Adrenal gland (tissue), 12 donors: ENCODE results near the gene NUDT9. TPM values are rescaled to one million over a fixed set of nuclear protein-coding genes. Genes with fewer than 3 reads are reported as not detected.
A peak's percentile ranks its signal among the peaks of the same experiment; 100 is the strongest.
"Not testable (repeated sequence)": the region's sequence is repeated elsewhere in the genome, so short reads cannot be mapped to it uniquely, and the experiment has no call there.

ENCODE experiments used
- DNase-seq, 7 donors: peaks; one replicate each; pipeline ENCODE4 v3.0.0-alpha.2; 2019 to 2020
- H3K27ac ChIP-seq, 5 donors: fragments of 200-600 bp; sonication (generic) in 4 of 5; 1 replicate in 3 of 5; 2 replicates in 2 of 5; pipeline versions ENCODE4 v1.5.1 to v1.8.0; 2016 to 2020; ENCODE audit warnings: mild to moderate bottlenecking in 1 of 5
- H3K27me3 ChIP-seq: fragments of 200-600 bp; 2 replicates; pipeline ENCODE4 v1.8.0; 2021
- H3K36me3 ChIP-seq, 2 donors: fragments of 200-600 bp; replicated peaks in 1 of 2; 1 replicate in 1 of 2; 2 replicates in 1 of 2; pipeline versions ENCODE4 v1.5.1 to v1.8.0; 2018 to 2022
- H3K4me1 ChIP-seq, 2 donors: fragments of 200-600 bp; replicated peaks in 1 of 2; 1 replicate in 1 of 2; 2 replicates in 1 of 2; pipeline versions ENCODE4 v1.5.1 to v1.8.0; 2018 to 2021
- H3K4me3 ChIP-seq, 4 donors: fragments of 200-600 bp; sonication (generic) in 3 of 4; one replicate each; pipeline ENCODE4 v1.5.1; 2016 to 2018
- H3K9me3 ChIP-seq, 3 donors: fragments of 200-600 bp; sonication (generic) in 1 of 3; replicated peaks in 1 of 3; 1 replicate in 2 of 3; 2 replicates in 1 of 3; pipeline versions ENCODE4 v1.5.1 to v1.8.0; 2016 to 2021
- CTCF ChIP-seq, 6 experiments: fragments of 450-650 bp in 4 of 6; fragments of 200-600 bp in 2 of 6; sonication (generic) in 1 of 6; IDR thresholded peaks; 1 replicate in 5 of 6; 2 replicates in 1 of 6; pipeline versions ENCODE4 v1.5.1 to v1.8.0; 2016 to 2021; ENCODE audit warnings: antibody characterized with exemption in 6 of 6, mild to moderate bottlenecking in 2 of 6, moderate library complexity in 1 of 6
- POLR2A ChIP-seq, 2 donors: fragments of 450-650 bp; IDR thresholded peaks; one replicate each; pipeline ENCODE4 v1.6.1; 2017; ENCODE audit warnings: antibody characterized with exemption in 2 of 2, mild to moderate bottlenecking in 2 of 2, moderate library complexity in 1 of 2
- WGBS, 4 donors: extraction: QIAGEN DNeasy Blood & Tissue Kit in 2 of 4; methylation state at CpG; one replicate each; pipeline versions ENCODE4 v1.1.5 to v1.1.7; 2013 to 2017; 5-methylcytosine and 5-hydroxymethylcytosine counted together
- intact Hi-C, 2 donors: fragments of 100-400 bp; cut with DNase I; formaldehyde crosslinking; loops; one replicate each; pipeline versions ENCODE4 v1.14.1 to v1.15.0; 2022 to 2023
- polyA plus RNA-seq, 3 donors: library from polyadenylated mRNA; stranded (reverse); fragments of 200-250 nt in 2 of 3; fragments of 350-450 nt in 1 of 3; fragmentation: Illumina TruSeq in 1 of 3; extraction: RNeasy Lipid Tissue Mini Kit (QIAGEN cat#74804) in 1 of 3; gene quantifications; one replicate each; pipeline ENCODE4 v1.2.3, GENCODE V29; 2013 to 2014
- total RNA-seq, 9 donors: library from RNA; depleted of rRNA in 4 of 9; stranded (reverse); fragments of >200 nt in 4 of 9; fragments of 120-200 nt in 1 of 9; fragmentation: NEBNext Ultra II Directional in 1 of 9; extraction: Animal tissue kit (Norgen Biotek cat#: 25700) in 1 of 9; gene quantifications; one replicate each; pipeline versions ENCODE4 v1.1.0 to v1.2.4, GENCODE V29; 2013 to 2023
- donor health status: healthy with polysubstance abuse.
- donor health status: Bipolar disorder and iron deficiency.
- donor health status: DM: yes; HTN: yes; CAD: no.
- donor health status: DM: no; HTN: no; CAD: no.
- donor health status: DM: no; HTN: no; CAD: no.
- donor health status: DM: yes; HTN: yes; CAD: no.

Gene NUDT9
- total and polyA plus RNA-seq, 12 donors = 16.9 to 95.2 (median 48.4) TPM

GRCh38 chr4:87399148-87399547, 23.2 kb upstream of the NUDT9 start:
- Histone ChIP-seq H3K4me3 (no peak overlapping the region), H3K36me3 (no peaks in the 10 kb centered on the region), H3K27ac (no peak overlapping the region), H3K27me3 (no peaks in the 10 kb centered on the region), H3K4me1 (no peaks in the 10 kb centered on the region), H3K9me3 (no peaks in the 10 kb centered on the region)
- WGBS, 4 donors = 40 to 77% (median 63%) methylated on average over 2 to 3 of the region's 3 CpGs
- TF ChIP-seq CTCF (IDR thresholded peaks at IDR 0.05) (no peak), POLR2A (IDR thresholded peaks at IDR 0.05) (no peak)
- peak; percentile 62 to 87 (median 80) for DNase-seq
- intact Hi-C loops = no loop called here

GRCh38 chr4:87399954-87400353, 22.4 kb upstream of the NUDT9 start:
- WGBS, 4 donors = 68 to 75% (median 74%) methylated on average over 1 of the region's 1 CpG
- intact Hi-C loops = no loop called here

GRCh38 chr4:87403732-87404131, 18.6 kb upstream of the NUDT9 start:
- WGBS, 4 donors = 27 to 37% (median 29%) methylated on average over 1 of the region's 1 CpG
- DNase-seq = peak in 1 of 7 donors; percentile 54
- TF ChIP-seq CTCF (IDR thresholded peaks at IDR 0.05) = peak in 1 of 6 experiments; percentile 10
- H3K9me3 ChIP-seq, H3K27me3 ChIP-seq, H3K36me3 ChIP-seq, H3K4me1 ChIP-seq, H3K27ac ChIP-seq, H3K4me3 ChIP-seq, intact Hi-C loops: not testable (repeated sequence)

More at GRCh38 chr4:87399954-87400353, 22.4 kb upstream of the NUDT9 start:
- H3K9me3 ChIP-seq = no peaks in the 10 kb centered on the region
- DNase-seq = no peak
- no peak overlapping the region for H3K27ac ChIP-seq
- TF ChIP-seq POLR2A (IDR thresholded peaks at IDR 0.05) (no peak), CTCF (IDR thresholded peaks at IDR 0.05) (no peak)
- no peaks in the 10 kb centered on the region for H3K4me1 ChIP-seq
- H3K27me3 ChIP-seq = no peaks in the 10 kb centered on the region
- H3K36me3 ChIP-seq = no peaks in the 10 kb centered on the region
- no peak overlapping the region for H3K4me3 ChIP-seq

GRCh38 chr4:87405211-87405820, 17.1 kb upstream of the NUDT9 start:
- H3K4me3 ChIP-seq = no peak overlapping the region
- intact Hi-C loops = no loop called here

More at GRCh38 chr4:87405211-87405820, 17.1 kb upstream of the NUDT9 start:
- no peak overlapping the region for H3K27ac ChIP-seq
- no peaks in the 10 kb centered on the region for H3K9me3 ChIP-seq
- TF ChIP-seq POLR2A (IDR thresholded peaks at IDR 0.05) (no peak), CTCF (IDR thresholded peaks at IDR 0.05) (no peak)
- WGBS, 4 donors = 65 to 78% (median 67%) methylated on average over 5 of the region's 5 CpGs
- no peaks in the 10 kb centered on the region for H3K27me3 ChIP-seq
- H3K4me1 ChIP-seq = no peaks in the 10 kb centered on the region
- no peaks in the 10 kb centered on the region for H3K36me3 ChIP-seq
- DNase-seq = no peak
